ENCODE data around the gene ABR. TPM values are rescaled to one million over a fixed set of nuclear protein-coding genes. Genes with fewer than 3 reads are reported as not detected.

Gene ABR
- total and polyA plus RNA-seq, 7 donors, result 30.4 to 146 (median 79.3) TPM

- intact Hi-C loops (cut with DNase I), result no loop called here
These were observed 13.9 kb downstream of the ABR start for GRCh38 chr17:1165836-1166235.

GRCh38 chr17:1164935-1165556, 14.7 kb downstream of the ABR start:
- no peak for DNase-seq
- H3K27ac ChIP-seq, result no peak overlapping the region
- WGBS, 2 donors, result 55 to 59% methylated on average over 12 of the region's 12 CpGs
- H3K9me3 ChIP-seq, result no peaks in the 10 kb centered on the region
- H3K36me3 ChIP-seq, result no peaks in the 10 kb centered on the region
- intact Hi-C loops (cut with DNase I), result no loop called here
- TF ChIP-seq POLR2A (IDR thresholded peaks at IDR 0.05) (no peak), CTCF (IDR thresholded peaks at IDR 0.05) (no peak), POLR2AphosphoS5 (IDR thresholded peaks at IDR 0.05) (no peak)
- no peak overlapping the region for H3K4me3 ChIP-seq
- H3K27me3 ChIP-seq, result no peaks in the 10 kb centered on the region
- H3K4me1 ChIP-seq, result peaks cover 0 to 8% (median 2%) of the 10 kb centered on the region in 4 donors

More at GRCh38 chr17:1165836-1166235, 13.9 kb downstream of the ABR start:
- no peak overlapping the region for H3K4me3 ChIP-seq
- no peak overlapping the region for H3K27ac ChIP-seq
- WGBS, 2 donors, result 91 to 93% methylated on average over 19 of the region's 19 CpGs
- H3K36me3 ChIP-seq, result no peaks in the 10 kb centered on the region
- H3K27me3 ChIP-seq, result no peaks in the 10 kb centered on the region
- no peaks in the 10 kb centered on the region for H3K9me3 ChIP-seq
- TF ChIP-seq POLR2A (IDR thresholded peaks at IDR 0.05) (no peak), EP300 (IDR thresholded peaks at IDR 0.05) (no peak), CTCF (IDR thresholded peaks at IDR 0.05) (no peak)
- DNase-seq, result no peak
- peaks cover 0 to 9% (median 2%) of the 10 kb centered on the region in 4 donors for H3K4me1 ChIP-seq

DNA sequence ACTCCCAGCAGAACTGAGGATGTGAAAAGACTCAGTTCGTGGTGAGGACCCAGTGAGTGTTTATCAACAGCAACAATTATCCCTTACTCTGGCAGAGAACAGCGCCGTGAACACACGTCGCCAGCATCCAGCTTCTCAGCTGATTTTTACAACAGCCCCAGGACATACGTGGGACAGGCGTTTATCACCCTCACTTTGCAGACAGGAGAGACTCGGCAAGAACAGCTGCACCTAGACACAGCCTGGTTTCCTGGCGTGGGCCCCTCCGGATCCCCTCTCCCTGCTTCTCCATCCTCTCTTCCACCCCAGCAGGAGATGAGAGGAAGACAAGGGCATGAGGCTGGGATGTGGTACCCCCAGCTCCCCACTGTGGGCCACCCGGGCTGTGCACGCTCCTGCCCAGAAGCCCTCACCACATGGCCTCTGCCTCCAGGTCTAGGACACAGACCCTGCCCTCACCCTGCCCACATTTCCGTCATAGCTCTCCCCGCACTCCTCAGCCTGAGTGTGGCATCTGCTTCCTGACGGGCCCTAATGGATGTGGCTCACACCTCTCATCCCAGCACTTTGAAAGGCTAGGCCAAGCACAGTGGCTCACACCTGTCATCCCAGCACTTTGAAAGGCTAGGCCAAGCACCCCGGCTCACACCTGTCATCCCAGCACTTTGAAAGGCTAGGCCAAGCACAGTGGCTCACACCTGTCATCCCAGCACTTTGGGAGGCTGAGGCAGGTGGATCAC, 17.5 kb downstream of the ABR start:
- H3K9me3 ChIP-seq, result no peaks in the 10 kb centered on the region
- WGBS, 2 donors, result 87 to 88% methylated on average over 16 of the region's 16 CpGs
- intact Hi-C loops (cut with DNase I), result no loop called here
- no peaks in the 10 kb centered on the region for H3K4me1 ChIP-seq
- H3K27me3 ChIP-seq, result no peaks in the 10 kb centered on the region
- no peak for TF ChIP-seq CTCF (IDR thresholded peaks at IDR 0.05)
- TF ChIP-seq EP300 (IDR thresholded peaks at IDR 0.05), result no peak
- no peak for TF ChIP-seq POLR2A (IDR thresholded peaks at IDR 0.05)
- TF ChIP-seq POLR2AphosphoS5 (IDR thresholded peaks at IDR 0.05), result no peak
- no peak overlapping the region for H3K27ac ChIP-seq
- H3K4me3 ChIP-seq, result no peak overlapping the region
- H3K36me3 ChIP-seq, result no peaks in the 10 kb centered on the region
- DNase-seq, result no peak

DNA sequence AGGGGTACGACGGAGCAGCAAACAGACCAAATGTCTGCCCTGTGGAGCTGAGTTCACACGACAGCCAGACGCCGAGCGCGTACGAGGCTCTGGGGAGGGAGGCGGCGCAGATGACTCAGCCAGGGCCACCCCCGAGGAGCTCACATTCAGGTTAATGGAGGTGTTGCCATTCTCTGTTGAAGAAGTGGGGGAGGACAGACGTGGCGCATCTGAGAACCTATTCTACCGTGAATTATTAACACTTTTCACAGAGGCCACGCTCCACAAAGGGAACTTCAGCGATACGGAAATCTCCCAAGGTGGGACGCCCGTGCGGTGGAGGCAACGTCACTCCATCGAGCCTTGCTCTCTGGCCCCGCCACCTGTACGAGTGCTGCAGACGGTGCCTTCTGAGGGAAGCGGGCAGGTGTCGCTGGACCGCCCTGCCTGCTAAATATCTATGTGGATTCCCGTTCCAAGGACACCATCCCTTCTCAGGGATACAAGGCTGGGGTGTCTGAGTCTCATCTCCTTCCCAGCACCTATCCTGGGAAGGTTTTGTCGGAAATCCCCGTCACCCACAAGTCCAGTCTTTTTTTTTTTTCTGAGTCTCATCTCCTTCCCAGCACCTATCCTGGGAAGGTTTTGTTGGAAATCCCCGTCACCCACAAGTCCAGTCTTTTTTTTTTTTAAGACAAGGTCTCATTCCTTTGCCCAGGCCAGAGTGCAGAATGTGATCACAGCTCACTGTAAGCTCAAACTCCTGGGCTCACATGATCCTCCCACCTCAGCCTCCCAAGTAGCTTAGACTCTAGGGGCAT, 19.0 kb downstream of the ABR start:
- Histone ChIP-seq H3K36me3 (no peaks in the 10 kb centered on the region), H3K4me1 (no peaks in the 10 kb centered on the region), H3K9me3 (no peaks in the 10 kb centered on the region), H3K27ac (no peak overlapping the region), H3K4me3 (no peak overlapping the region), H3K27me3 (no peaks in the 10 kb centered on the region)
- WGBS, 2 donors, result 94% methylated on average over 32 of the region's 32 CpGs
- no peak for DNase-seq
- intact Hi-C loops (cut with DNase I), result no loop called here
- no peak for TF ChIP-seq POLR2AphosphoS5 (IDR thresholded peaks at IDR 0.05)
- TF ChIP-seq CTCF (IDR thresholded peaks at IDR 0.05), result no peak
- TF ChIP-seq EP300 (IDR thresholded peaks at IDR 0.05), result no peak
- no peak for TF ChIP-seq POLR2A (IDR thresholded peaks at IDR 0.05)
